H1 (cell line): ENCODE data around the gene ARG2. TPM values are rescaled to one million over a fixed set of nuclear protein-coding genes. Genes with fewer than 3 reads are reported as not detected.

Source experiments
- ATF3 ChIP-seq: IDR thresholded peaks from 2 replicates; pipeline ENCODE4 v1.6.1; 2011; ENCODE audit warnings: low read depth, mild to moderate bottlenecking, low read length; ENCODE audit not compliant: insufficient read depth
- BCL11A ChIP-seq, 2 experiments: IDR thresholded peaks; one replicate each; pipeline ENCODE4 v1.6.1; 2011; ENCODE audit warnings: low read depth in 2 of 2, low read length in 2 of 2, mild to moderate bottlenecking in 2 of 2
- BRCA1 ChIP-seq: IDR thresholded peaks from 2 replicates; pipeline ENCODE4 v1.6.1; 2012; ENCODE audit warnings: low read depth, low read length, improper control_type of control experiment
- CHD7 ChIP-seq: fragments of 300-600 bp; sonication (generic); IDR thresholded peaks from 2 replicates; pipeline ENCODE4 v1.7.1; 2012; ENCODE audit warnings: low read length, moderate library complexity, mild to moderate bottlenecking, inconsistent platforms; ENCODE audit not compliant: insufficient replicate concordance
- EZH2 ChIP-seq: fragments of 200-600 bp; sonication (generic); IDR thresholded peaks from 2 replicates; pipeline ENCODE4 v1.7.1; 2012; ENCODE audit warnings: low read depth, mild to moderate bottlenecking, moderate library complexity, low read length, inconsistent platforms; ENCODE audit not compliant: severe bottlenecking
- KDM1A ChIP-seq: fragments of 200-600, 300-600 bp; sonication (generic); IDR thresholded peaks from 2 replicates; pipeline ENCODE4 v1.7.1; 2016; ENCODE audit warnings: mild to moderate bottlenecking, low read length, borderline replicate concordance
- RFX5 ChIP-seq: IDR thresholded peaks from 2 replicates; pipeline ENCODE4 v1.6.1; 2011; ENCODE audit warnings: low read depth, low read length, improper control_type of control experiment, borderline replicate concordance
- TAF1 ChIP-seq: IDR thresholded peaks from 2 replicates; pipeline ENCODE4 v1.6.1; 2011; ENCODE audit warnings: mild to moderate bottlenecking, low read depth, low read length
- USF2 ChIP-seq: IDR thresholded peaks from 2 replicates; pipeline ENCODE4 v1.6.1; 2011; ENCODE audit warnings: low read length, improper control_type of control experiment
- polyA plus RNA-seq, 7 experiments: library from polyadenylated mRNA; depleted of rRNA in 3 of 7; stranded (reverse) in 5 of 7; unstranded in 2 of 7; fragments of >200 nt in 5 of 7; fragments of 200-250 nt in 2 of 7; gene quantifications; 1 replicate in 5 of 7; 2 replicates in 1 of 7; 4 replicates in 1 of 7; pipeline versions ENCODE4 v1.2.1 to v1.2.3, GENCODE V29; 2011 to 2013; ENCODE audit warnings: missing spikeins in 2 of 7, mixed read lengths in 2 of 7
- total RNA-seq: library from RNA; stranded (reverse); fragmentation: NEBNext Ultra II Directional; extraction: Animal tissue kit (Norgen Biotek cat#: 25700); gene quantifications from 2 replicates; pipeline ENCODE4 v1.2.1, GENCODE V29; 2021

The ARG2 gene
- total and polyA plus RNA-seq, 2 of the 8 experiments (the other 6 are each of a cell fraction or from before 2014, with no cell fraction given): 49.9 to 59.1 TPM

GRCh38 chr14:67610491-67610890 is 9.2 kb upstream of the ARG2 start (continued):
- TF ChIP-seq CHD7 (no peak), EZH2 (no peak), TAF1 (no peak), ATF3 (no peak), BRCA1 (no peak), USF2 (no peak), RFX5 (no peak), KDM1A (no peak), BCL11A (IDR thresholded peaks at IDR 0.05; ENCODE audit: low read depth in 2 of 2, low read length in 2 of 2) (no peak)
